GM19468 (cell line): ENCODE results near the gene PIP5K1B.

Source experiments
- ATAC-seq: cut with Tn5 transposase; IDR thresholded peaks from one replicate; pipeline ENCODE4 v1.9.1; 2021; ENCODE audit warnings: mild to moderate bottlenecking, moderate library complexity, moderate number of reproducible peaks; ENCODE audit not compliant: unreplicated experiment; ENCODE audit errors: extremely low read depth

Gene PIP5K1B

GRCh38 chr9:68883224-68883623 is 178.2 kb downstream of the PIP5K1B start:
- ATAC-seq, result no peak

- no peak for ATAC-seq
Measured at GRCh38 chr9:68887232-68887631, 182.2 kb downstream of the PIP5K1B start.

- ATAC-seq, result no peak
Measured at GRCh38 chr9:68894502-68894901, 189.5 kb downstream of the PIP5K1B start.

- peak; percentile 86 for ATAC-seq
Measured at GRCh38 chr9:68895741-68896478, 190.9 kb downstream of the PIP5K1B start.

- ATAC-seq, result no peak
Measured at GRCh38 chr9:68896486-68896885, 191.4 kb downstream of the PIP5K1B start.

- ATAC-seq, result no peak
Measured at GRCh38 chr9:68897577-68898145, 192.6 kb downstream of the PIP5K1B start.

- ATAC-seq, result no peak
Measured at GRCh38 chr9:68898781-68899439, 193.9 kb downstream of the PIP5K1B start.

- ATAC-seq, result no peak
Measured at GRCh38 chr9:68904454-68904853, 199.4 kb downstream of the PIP5K1B start.

GRCh38 chr9:68905129-68905528 is 200.1 kb downstream of the PIP5K1B start:
- no peak for ATAC-seq

- ATAC-seq, result no peak
Measured at GRCh38 chr9:68907910-68908309, 202.9 kb downstream of the PIP5K1B start.

GRCh38 chr9:68912561-68912960 is 207.5 kb downstream of the PIP5K1B start:
- ATAC-seq, result no peak

GRCh38 chr9:68913054-68913453 is 208.0 kb downstream of the PIP5K1B start:
- ATAC-seq, result no peak

GRCh38 chr9:68914751-68915150 is 209.7 kb downstream of the PIP5K1B start:
- no peak for ATAC-seq

- no peak for ATAC-seq
Measured at GRCh38 chr9:68919661-68920060, 214.6 kb downstream of the PIP5K1B start.

GRCh38 chr9:68920921-68921320 is 215.9 kb downstream of the PIP5K1B start:
- ATAC-seq, result no peak

GRCh38 chr9:68923480-68923879 is 218.4 kb downstream of the PIP5K1B start:
- ATAC-seq, result no peak

GRCh38 chr9:68925175-68925574 is 220.1 kb downstream of the PIP5K1B start:
- no peak for ATAC-seq

GRCh38 chr9:68927165-68927564 is 222.1 kb downstream of the PIP5K1B start:
- ATAC-seq, result no peak

GRCh38 chr9:68931821-68932220 is 226.8 kb downstream of the PIP5K1B start:
- no peak for ATAC-seq

- no peak for ATAC-seq
Measured at GRCh38 chr9:68932458-68932857, 227.4 kb downstream of the PIP5K1B start.
